GM19238 (cell line): Measurements from ENCODE around the gene GPRIN1.
A peak's percentile ranks its signal among the peaks of the same experiment; 100 is the strongest.
"Not testable (repeated sequence)": the region's sequence is repeated elsewhere in the genome, so short reads cannot be mapped to it uniquely, and the experiment has no call there.

Experiments used
- DNase-seq: peaks from one replicate; pipeline ENCODE4 v3.0.0; 2011; ENCODE audit warnings: low spot score; ENCODE audit not compliant: insufficient read length

The GPRIN1 gene

DNA sequence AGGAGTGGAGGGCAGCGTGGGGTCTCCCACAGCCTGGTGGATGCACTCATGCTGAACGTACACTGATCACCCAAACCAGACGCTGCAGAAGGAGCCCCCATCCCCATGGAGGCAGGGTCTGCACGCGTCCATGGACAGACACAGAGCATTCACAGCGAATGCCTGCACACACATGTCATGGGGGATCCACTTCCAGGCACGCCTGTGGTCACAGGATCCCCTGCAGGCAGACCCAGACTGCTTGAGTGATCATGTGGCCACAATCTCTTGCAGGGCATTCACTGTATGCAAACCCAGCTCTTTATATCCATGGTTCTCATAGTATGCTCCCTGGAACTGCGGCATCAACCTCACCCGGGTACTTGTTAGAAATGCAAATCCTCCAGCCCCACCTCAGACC lies 15.0 kb upstream of the GPRIN1 start:
- DNase-seq: no peak

DNA sequence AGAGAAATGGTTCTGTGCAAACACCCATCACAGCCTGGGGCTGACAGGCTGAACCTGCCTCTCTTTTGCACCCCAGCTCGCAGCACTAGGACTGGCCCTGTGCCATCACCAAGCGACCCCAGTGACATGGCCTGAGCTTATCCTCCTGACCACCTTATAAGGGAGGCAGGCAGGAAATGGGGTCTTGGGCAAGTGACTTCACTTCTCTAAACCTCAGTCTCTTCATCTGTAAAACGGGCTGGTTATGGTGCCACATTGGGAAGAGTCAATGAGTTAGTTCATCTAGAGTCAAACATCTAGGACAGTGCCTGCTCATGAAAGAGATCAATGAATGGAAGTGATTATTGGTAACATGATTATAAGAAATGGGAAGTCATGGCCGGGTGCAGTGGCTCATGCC lies 14.2 kb upstream of the GPRIN1 start:
- DNase-seq: no peak

DNA sequence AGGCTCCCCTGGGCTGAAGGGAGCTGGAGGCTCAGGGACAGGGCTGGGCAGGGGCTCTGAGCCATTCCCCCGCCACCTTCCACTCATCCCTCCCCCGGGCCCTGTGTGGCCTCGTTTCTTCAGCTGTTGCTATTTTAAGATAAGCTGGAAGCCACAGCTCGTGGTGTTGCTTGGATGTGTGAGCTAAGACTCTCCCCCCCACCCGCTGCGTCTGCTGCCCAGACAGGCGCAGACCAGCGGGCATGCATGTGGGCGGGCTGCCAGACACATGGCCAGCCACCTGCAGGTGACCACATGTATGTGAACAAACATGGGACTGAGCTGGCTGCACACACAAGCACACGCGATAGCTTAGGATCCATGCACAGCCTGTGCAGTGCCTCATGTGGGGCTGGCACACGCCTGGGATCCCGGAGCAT lies 11.7 kb upstream of the GPRIN1 start:
- no peak for DNase-seq

DNA sequence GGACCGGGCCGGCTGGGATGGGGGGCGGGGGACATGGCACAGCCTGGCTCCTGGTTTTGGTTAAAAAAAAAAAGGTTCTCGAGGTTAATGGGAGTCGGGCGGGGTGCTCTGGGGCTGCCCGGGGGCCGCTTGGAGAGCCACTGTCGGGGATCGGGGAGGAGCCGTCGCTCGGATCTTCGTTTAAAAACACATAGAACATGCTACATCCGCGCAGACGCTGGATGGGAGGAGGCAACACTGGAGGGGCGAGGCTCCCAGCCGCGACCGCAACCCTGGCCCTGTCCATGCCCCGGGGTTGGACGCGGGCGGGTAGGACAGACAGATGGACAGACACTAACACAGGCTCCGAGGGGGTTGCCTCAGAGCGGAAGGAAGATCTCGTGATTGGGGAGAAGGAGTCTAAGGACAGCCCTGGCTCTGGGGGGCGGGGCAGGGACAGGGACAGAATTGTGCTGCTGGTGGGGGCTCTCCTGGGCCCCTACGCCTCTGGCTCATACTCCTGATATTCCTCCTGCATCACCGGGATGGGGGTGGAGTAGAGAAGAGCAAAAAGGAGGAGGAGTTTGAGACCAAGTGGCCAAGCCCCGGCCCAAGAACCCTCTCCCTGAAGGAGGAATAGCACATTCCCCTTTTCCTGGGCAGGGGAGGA lies 10.5 kb upstream of the GPRIN1 start:
- no peak for DNase-seq

DNA sequence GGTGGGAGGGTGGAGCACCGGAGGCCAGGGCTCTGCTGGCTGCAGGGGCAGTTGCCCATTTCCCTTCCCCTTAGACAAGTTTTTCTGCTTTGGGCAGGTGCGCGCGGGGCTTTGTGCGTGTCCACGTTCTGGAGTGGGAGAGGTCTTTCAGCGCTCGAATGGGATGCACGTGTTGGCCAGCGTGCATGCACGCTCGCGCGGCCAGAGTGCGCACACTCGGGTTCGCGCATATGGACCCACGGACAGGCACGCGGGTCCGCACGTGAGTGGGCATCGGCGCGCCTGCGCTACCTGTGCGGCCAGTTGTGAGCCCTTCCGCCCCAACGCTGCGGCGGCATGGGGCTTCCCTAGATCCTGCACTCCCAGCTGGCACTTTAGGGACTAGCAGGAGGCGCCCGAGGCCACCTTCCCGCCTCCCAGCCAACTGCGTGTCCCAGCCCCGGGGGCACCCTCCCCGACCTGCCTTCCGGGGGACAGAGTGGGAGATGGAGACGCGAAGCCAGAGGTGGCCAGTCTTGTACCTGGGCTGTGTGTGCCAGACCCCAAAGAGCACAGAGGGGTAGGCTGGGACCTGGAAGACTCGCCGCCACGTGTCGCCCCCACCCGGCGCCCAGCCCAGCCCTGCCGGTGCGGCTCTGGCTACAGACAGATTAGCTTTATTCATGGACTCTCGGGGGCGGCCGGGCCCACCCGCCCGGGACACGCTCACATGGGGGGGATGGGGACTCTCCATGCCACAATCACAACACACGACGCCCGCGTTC lies 9.8 kb upstream of the GPRIN1 start:
- no peak for DNase-seq

DNA sequence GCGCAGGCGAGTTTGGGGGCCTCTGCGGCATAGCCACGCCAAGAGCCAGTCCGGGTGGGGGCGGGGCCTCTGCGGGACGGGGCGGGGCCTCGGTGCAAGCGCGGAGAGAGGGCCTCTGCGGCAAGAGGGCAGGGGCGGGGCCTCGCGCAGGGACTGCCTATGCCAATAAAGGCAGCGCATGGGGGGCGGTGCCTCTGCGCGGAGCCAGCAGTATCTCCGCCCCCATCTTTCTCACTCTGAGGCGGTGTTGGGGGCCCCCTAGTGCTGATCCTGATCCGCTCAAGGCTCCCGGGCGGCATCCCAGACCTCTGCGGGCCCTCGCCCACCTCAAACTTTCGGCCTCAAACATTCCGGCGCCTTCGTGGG lies 9.2 kb upstream of the GPRIN1 start:
- DNase-seq: peak; percentile 81

DNA sequence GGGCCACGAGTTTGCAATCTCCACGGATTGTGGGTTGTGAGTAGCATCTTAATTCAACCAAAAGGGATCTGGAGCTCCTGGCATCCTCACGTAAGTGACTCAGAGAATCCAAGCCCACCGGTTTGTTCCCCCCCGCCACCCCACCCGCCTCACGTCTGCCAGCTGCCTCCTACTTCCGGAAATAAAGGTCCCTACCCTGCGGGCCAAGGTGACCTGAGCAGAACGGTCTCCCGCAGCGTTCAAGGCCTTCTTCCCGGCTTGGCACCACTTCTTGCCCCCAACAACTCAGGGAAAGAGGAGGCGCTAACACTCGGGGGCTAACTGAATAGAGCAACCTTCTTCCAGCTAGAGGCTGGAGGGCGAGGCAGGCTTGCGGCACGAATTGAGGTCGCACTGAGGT lies 8.8 kb upstream of the GPRIN1 start:
- no peak for DNase-seq

DNA sequence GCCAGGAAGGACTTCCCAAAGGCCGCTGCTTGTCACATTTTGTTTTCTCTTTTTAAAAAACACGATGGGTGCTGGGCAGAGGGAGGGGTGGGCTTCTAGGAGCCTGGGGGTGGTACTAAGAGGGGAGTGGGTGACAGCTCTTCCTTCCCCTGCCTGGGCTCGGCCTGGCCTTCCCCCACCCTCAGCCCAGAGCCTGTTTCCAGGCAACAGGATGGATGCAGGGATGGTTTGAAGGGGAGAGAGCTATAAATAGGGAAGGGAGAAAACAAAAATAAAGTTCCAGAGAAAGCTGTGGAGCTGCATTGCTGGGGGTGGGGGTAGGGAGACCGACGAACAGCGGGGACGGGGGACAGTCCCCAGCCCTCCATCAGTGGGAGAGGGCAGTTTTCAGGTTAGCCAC lies 6.6 kb upstream of the GPRIN1 start:
- no peak for DNase-seq

DNA sequence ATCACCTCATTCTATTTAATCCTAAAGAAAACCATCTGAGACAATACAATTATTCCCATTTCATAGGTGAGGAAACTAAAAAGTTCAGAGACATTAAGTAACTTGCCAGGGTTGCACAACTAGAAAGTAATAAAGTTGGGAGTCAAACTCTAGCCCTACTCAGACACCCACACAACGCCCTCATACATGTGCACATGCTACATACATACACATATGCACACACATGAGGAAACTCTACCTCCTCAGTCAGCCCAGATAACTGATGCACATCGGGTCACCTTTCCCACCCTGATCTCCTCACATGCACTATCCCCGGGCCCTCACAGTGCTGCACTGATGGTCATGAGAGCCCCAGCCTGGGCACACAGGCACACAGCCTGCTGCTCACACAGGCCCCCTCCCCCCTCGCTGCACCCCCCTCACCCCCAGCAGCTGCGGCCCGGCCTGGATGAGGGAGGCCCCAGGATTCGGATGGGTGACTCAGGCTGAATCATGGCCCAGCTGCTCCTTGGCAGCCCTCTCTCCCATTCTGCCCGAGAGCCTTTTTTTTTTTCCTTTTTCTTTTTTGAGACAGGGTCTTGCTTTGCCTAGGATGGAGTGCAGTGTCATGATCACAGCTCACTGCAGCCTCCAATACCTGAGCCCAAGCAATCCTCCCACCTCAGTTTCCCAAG lies 5.0 kb upstream of the GPRIN1 start:
- no peak for DNase-seq

DNA sequence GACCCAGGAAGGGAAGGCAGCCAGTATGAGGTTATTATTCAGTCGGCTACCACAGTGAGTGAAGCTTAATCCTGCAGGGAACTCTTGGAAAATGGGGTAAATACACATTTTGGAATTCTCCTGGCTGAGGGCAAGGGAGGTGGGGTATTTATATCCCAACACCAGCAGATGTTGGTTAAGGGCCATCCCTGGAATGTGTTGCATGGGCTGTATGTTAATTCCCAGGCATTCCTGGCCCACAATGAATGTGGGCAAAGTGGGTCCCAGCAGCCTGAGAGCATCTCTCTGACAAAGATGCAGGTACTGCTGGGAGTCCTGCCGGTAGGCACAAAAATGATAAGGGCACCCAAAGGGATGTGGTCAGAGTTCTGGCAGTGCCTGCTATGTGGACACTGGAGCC lies 2.9 kb upstream of the GPRIN1 start:
- DNase-seq: no peak

DNA sequence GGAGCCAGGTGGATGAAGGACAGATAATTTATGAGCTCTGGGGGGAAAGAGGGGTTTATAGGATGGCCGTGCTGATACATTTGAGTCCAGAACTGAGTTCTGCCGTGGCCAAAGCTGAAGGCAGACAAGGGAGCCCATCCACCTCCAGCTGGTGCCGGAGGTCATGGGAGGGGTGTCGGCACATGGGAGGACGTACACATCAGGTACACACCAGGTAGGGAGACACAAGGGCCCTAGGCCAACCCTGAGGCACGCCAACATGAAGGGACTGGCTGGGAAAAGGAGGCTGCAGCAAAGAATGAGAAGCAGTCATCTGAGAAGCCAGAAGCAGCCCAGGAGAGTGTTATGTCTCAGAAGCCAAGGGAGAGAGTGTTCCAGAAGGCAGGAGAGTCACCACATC lies 2.1 kb upstream of the GPRIN1 start:
- no peak for DNase-seq

DNA sequence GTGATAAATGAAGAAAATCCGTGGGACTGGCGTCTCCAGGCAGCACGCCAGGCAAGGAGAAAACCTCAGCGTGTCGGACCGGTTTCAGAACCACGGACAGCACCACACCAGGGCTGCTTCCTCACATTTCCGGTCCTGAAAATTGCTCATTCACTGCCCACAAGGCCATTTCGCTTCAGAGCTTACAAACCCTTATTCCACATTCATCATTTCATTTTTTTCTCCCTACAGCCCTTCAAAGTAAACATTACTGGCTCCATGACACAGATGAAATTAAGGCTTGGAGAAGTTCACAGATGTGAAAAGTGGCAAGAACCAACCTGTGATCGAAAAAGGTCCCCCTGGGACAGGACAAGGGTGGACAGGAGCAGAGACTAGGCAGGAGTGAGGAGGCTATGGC lies 1.5 kb upstream of the GPRIN1 start:
- DNase-seq: no peak

DNA sequence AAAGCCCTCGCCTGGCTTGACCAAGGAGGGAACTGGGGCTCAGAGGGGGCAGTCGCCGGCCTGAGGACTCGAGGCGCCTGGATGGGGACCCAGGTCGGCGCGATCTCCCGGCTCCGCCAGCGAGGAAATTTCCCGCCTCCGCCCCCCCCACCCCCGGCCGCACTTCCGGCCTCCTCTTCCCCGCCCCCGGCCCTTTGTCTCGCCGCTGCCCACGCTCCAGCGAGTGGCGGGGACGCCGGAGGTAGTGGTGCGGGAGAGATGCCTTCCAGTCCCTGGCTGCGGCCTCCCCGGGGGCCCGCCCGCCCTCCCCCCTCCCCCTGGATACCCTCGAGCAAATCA lies 448 bp upstream of the GPRIN1 start:
- no peak for DNase-seq

DNA sequence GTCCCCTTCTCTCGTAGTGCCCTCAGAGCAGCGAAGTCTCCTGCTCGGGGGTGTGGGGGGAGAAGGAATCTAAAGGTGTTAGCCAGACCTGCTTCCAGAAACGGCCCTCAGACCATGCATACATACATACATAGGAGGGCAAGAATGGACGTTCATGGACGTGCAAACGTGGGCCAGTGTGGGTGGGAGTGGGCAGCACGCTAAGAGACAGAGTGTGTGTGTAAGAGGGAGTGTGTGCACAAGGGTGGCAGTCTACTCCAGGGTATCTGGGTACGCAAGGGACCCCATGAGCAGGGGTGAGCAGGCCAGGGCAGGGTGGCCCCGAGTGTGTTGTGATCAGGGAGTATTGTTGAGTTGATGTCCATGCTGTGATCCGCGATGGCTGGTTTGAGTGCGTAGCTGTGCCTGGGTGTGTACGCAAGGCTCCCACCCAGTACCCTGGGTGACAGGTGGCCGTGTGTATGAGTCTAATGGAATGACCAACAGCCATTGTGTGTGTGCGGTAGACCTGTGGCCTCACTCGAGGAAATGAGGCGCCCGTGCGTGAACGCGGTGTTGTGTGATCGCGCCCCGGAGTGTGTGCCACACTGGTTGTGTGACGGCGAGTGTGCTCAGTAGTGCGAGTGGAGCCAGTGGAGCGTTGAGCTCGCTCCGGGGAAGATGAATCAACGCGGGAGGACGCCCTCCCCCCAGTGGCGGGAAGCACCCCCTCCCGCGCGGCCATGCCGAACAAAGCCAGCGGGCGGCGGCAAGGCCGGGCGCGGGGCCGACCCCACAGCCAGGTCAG lies 826 bp downstream of the GPRIN1 start:
- no peak for DNase-seq

DNA sequence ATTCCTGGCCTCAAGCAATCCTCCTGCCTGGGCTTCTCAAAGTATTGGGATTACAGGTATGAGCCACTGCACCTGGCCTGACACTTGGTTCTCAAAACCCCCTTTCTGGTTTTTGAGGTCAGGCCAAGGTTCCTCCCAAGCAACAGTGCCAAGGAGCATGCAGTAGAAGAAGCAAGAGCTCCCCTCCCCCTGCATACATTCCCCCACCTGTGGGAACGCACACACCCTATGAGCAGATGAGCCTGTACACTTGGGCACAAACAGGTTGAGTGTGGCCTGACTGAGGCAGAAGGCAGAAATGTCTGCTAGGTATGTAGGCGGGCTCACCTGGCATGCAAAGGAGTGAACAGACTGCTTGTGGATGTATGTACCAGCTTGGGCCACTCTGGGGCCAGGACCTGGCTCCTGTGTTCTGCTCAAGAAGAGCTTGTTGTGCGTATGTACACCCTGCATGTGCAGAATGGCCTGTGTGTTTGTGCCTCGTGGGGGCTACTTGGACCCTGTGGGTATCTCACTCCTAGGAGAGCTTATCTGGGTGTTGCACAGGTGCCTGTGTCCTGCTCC lies 1.7 kb downstream of the GPRIN1 start:
- no peak for DNase-seq

DNA sequence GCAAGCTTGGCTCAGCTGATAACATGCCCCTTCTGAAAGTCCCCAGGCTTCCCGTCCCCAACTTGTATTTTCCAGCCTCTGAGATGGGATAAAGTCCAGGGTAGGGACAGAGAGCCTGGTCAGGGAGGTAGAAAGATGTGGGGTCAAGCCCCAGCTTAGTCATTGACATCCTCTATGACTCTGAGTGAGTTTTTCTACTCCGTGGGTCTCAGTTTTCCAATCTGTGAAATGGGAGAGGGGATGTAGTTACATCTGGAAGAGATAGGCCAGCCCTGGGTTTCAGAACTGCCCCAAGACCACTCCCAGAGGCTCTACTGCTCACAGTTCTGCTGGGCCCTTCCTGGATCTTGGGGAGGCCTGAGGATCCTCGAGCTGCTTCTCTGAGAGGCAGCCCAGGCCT lies 3.1 kb downstream of the GPRIN1 start:
- no peak for DNase-seq

DNA sequence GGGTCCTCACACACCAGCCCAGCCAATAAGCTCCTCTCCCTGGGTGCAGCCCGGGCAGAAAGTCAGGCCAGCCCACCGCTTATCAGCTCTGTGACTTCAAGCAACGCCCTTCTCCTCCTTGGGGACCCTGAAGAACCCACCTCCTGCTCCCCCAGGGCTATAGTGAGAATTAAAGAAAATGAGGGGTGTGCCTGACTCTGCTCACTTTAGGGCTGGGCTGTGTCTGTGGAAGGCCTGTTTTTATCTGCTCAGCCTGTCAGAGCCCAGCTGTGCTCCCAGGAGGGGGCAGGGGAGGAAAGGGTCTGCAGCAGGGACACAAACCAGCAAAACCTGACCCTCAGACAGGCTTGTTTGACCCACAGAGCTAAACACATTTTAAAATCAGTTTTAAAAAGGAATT lies 3.9 kb downstream of the GPRIN1 start:
- DNase-seq: no peak

DNA sequence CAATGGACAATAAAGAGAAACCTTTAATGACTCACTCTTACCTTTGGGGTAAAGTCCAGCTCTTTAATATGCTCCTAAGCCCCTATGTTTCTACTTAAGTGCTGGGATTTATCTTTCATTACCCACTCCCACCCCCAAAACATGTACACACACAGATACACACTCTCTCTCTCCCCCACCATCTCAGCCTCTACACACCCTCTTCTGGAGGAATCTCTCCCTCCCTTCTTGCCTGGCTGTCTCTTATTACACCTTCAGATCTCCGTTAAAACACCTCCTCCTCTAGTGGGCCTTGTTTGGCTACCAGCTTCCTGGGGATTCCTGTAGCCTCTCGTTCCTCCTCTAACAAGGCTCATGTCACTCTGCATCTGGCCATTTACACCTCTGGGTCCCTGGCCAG lies 6.9 kb downstream of the GPRIN1 start:
- no peak for DNase-seq

DNA sequence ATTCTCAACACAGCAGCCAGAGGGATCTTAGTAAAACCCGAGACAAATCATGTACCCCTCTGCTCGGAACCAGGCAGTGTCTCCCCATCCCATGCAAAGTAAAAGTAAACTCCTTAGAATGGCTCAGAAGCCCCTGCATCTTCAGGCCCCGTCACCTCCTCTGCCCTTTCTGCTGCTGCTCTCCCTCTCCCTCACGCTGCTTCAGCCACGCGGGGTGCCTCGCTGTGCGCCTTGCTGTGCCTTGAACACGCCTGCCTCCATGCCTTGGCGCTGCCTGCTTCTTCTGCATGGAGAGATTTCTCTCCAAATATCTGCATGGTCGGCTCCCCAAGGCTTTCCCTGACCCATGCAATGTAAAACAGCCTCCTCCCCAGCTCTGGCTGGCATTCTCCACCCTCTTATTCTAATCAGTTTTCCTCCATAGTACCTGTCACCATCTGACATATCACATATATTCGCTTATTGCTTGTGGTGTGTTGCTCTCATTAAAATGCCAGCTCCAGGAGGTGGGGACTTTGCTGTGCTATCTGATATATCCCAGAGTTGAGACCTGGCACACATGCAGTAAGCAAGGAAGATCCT lies 8.0 kb downstream of the GPRIN1 start:
- DNase-seq: no peak

DNA sequence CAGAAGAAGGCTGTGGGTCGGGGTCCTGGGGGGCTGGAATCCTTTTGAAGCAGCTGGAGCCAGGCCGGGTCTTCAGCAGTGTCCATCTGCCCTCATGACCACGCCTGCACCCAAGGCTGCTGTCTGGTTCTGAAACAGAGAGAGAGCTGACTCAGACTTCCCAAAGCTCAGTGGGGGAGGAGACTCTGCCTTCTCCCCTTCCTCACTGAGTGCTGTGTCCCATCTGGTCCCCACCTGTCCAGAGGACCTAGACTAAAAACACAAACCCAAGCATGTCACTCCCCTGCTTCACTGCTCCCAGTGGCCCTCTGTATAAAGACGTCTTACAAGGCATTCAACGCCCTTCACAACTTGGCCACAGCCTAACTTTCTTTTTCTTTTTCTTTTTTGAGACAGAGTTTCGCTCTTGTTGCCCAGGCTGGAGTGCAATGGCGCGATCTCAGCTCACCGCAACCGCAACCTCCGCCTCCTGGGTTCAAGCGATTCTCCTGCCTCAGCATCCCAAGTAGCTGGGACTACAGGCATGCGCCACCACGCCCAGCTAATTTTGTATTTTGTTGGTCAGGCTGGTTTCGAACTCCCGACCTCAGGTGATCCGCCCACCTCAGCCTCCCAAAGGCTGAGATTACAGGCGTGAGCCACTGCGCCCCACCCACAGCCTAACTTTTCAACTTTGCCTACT lies 10.1 kb downstream of the GPRIN1 start:
- not testable (repeated sequence) for DNase-seq
